Activated naive CD4-positive, alpha-beta T cell treated with Interleukin-2 at 50 U/mL for 16 hours (primary cell): Measurements from ENCODE around the gene IGFN1.
A peak's percentile ranks its signal among the peaks of the same experiment; 100 is the strongest.

Experiments used
- DNase-seq: peaks from one replicate; pipeline ENCODE4 v3.0.0-alpha.2; 2020

IGFN1 gene

DNA sequence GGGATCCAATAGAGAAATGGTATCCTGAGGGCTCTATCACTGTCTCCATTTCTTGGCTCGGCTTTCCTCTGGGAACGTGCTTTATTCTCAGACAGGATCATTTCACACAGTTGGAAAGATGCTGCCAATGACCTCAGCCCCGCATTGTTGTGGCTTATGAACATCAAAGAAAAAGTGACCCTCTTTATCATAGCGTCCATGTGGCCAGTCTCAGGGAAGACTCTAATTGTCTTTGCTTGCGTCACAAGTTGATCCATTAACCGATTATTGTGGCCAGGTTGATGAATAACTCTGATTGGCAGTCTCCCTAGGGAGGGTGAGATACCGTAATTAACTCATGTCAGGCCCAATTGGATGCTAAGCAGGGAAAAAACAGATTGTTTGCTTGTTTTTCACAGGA, 26.0 kb upstream of the IGFN1 start:
- DNase-seq: no peak

DNA sequence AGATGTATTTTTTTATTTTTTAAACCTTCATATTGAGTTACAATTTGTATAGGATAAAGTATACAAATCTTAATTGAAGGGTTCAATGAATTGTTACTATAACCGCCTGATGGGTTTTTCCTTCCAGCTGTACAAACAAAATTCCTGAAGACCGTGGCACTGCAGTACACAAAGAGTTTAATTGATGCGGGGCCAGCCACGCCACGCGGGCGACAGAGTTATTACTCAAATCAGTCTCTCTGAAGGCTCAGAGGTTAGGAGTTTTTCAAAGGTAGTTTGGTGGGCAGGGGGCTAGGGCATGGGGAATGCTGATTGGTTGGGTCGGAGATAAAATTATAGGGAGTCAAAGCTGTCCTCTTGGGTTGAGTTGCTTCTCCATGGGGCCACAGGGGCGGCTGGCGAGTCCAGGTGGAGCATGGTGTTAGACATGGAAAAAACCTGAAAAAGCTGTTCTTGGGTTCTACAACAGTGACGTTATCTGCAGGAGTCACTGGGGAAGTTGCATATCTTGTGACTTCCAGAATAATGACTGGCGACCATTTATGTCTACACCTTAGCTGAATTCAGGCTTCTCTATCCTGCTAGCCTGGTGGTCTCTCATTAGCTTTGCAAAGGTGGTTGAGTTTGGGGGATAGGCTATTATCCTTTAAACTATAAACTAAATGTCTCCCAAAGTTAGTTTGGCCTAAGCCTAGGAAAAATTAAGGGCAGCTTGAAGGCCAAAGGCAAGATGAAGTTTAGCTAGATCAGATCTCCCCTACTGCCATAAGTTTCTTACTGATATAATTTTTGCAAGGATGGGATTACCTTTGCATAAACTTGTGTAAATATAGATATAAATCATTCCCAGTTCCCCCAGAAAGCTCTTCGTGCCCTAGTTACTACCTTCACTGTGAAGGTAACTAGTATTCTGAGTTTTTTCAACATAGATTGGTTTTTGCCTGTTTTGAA, 23.3 kb upstream of the IGFN1 start:
- DNase-seq: no peak

GRCh38 chr1:201169203-201169602, 21.4 kb upstream of the IGFN1 start:
- no peak for DNase-seq

DNA sequence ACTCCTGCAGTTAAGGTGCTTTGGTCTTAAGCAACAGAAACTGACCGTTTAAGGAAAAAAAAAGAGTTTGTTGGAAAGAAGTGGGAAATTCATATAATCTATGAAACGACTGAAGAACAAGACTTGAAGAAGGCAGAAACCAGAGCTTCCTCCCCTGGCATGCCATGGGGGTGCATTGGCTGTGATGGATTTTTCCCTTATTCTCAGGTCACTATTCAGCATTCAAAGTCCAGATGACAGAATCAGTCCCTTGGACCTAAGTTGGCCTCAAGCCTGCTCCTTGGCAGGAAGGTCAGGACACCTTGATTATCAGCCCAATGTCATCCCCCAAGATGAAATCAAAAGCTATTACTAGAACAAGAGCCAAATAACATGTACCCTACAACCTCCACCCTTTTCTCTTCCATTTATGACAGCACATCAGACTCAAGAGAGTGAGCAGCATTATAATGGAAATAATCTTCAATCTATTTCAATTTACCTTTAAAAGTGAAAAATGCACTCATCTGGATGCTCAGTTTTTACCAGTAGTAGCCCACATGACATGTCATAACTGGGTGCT, 20.6 kb upstream of the IGFN1 start:
- no peak for DNase-seq

GRCh38 chr1:201170533-201171062, 20.0 kb upstream of the IGFN1 start:
- DNase-seq: peak; percentile 84

- peak; percentile 71 for DNase-seq
Measured at GRCh38 chr1:201171063-201172036, 19.3 kb upstream of the IGFN1 start.

- DNase-seq: no peak
Measured at GRCh38 chr1:201172326-201172725, 18.3 kb upstream of the IGFN1 start.

GRCh38 chr1:201172999-201173610, 17.5 kb upstream of the IGFN1 start:
- DNase-seq: no peak

DNA sequence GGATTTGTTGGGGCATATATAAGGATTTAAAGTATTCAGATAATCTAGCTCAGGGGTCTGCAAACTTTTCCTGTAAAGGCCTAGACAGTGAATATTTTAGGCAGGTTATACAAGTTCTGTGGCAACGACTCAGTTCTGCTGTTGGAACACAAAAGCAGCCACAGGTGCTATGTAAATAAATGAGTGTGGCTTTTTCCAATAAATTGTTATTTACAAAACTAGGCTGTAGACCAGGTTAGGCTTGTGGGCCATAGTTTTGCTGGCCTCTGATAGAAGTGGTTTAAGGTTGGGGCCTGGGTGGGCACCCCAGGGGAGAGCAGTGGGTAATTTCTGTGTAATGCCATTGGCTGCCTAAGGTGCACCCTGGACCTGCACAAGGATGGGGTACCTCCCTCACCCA, 16.9 kb upstream of the IGFN1 start:
- DNase-seq: no peak

DNA sequence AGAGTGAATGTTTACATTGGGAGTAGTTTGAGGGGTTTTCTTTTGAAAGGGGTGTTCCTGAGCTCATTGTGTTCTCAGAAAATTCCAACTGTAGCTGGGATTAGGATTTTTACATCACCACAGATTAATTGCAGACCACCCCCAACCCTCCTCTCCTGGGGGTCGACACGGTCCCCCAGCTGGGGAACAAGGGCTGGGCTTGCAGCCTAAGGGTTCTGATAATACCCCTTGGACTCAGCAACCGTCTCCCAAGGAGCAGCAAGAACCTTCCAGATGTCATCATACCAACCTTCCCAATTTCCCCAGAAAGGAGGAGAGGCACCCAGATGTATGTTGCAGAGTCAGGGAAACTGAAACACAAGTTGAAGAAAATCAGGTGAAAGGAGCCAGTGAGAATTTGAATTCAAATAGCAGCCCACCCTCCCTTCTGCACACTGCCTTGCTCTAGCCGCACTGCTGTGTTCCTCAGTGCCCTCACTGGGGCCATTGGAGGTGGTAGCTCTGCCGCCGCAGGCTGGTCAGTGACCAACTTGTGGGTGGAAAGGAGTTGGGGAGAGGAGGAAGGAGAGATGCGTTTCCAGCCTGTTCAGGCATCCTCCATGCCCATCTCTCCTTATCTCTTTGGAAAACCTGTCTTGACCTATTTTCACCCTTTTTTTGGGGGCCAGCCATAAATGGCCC, 14.7 kb upstream of the IGFN1 start:
- DNase-seq: no peak

- DNase-seq: no peak
Measured at GRCh38 chr1:201176940-201177339, 13.7 kb upstream of the IGFN1 start.

DNA sequence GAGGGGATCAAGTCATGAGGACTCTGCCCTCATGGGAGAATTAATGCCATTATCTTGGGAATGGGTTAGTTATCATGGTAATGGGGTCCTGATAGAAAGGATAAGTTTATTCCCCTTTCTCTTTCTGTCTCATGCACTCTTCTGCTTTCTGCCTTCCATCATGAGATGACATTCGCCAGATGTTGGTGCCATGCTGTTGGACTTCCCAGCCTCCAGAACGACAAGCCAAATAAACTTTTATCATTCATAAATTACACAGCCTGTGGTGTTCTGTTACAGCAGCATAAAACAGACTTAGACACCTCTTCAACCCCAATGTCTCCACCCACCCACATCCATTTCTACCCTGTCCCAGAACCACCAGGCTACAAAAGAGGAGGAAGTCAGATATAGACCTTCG, 11.9 kb upstream of the IGFN1 start:
- DNase-seq: no peak

GRCh38 chr1:201180141-201180540, 10.5 kb upstream of the IGFN1 start:
- no peak for DNase-seq

DNA sequence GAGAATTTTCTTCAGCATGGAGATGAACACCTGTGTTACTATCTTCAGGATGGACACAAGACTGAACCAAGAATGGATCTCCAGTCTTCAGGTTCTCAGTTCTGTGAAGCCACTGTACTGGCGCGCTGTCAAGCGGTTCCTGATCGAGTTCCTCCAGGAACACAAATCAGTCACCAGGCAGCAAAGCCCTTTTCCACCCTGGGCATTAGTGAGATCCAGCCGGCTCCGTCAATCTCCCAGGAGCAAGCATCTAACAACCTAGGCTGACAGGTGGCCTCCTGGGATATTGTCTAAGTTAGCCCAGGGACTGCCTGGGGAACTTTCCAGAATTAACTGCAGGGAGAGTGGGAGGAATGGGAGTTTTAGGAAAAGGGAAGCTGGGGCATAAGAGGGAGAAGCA, 9.7 kb upstream of the IGFN1 start:
- DNase-seq: no peak

DNA sequence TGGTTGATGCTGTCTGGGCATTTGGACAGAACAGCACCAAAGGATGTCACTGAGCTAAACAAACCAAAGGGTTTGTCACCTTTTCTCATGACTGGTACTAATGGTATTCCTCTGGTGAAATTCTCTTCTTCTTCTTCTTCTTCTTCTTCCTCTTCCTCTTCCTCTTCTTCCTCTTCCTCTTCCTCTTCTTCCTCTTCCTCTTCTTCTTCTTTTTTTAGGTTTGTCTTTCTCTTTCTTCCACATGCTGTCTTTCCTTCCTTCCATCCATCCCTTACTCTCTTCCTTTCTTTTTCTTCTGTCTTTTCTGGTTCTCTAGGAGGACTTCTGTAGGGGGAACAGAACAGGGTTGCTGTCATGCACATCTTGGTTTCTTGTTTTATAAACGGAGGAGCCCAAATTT, 9.3 kb upstream of the IGFN1 start:
- DNase-seq: no peak

DNA sequence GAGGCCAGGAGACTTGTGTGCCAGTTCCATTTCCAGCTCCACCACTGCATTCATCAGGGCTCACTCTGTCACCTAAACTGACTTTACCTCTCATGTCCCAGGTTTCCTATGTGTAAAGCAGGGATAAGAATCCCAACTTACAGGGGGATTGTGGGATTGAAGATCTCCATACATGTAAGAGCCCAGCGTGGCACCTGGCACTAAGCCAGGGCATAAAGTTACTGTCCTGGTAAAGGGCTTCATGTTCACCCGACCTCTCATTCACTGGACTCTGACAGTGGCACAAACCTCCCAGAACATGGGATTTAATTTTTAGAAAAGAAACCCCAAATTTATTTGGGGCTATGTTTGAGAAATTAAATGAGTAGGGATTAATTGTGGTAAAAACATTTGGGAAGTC, 8.9 kb upstream of the IGFN1 start:
- DNase-seq: no peak

- no peak for DNase-seq
Measured at GRCh38 chr1:201183209-201183608, 7.4 kb upstream of the IGFN1 start.

DNA sequence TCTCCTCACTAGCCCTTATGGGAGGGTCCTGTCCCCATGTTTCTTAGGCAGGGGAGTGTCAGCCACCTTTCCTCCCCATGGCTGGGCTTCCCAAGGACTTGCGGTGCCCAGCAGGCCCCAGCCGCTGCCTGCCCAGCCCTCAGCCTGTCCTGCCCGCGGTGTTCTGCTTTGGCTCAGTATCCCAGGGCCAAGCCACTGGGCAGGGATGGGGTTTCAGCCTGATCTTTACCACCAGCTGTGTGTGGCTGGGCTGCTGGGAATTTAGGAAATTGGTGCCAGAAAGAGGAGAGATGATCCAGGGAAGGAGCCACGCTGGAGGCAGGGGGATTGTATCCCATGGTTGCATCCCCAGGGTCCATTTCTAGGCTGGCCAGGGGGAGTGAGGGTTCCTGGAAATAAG, 6.9 kb upstream of the IGFN1 start:
- DNase-seq: no peak

DNA sequence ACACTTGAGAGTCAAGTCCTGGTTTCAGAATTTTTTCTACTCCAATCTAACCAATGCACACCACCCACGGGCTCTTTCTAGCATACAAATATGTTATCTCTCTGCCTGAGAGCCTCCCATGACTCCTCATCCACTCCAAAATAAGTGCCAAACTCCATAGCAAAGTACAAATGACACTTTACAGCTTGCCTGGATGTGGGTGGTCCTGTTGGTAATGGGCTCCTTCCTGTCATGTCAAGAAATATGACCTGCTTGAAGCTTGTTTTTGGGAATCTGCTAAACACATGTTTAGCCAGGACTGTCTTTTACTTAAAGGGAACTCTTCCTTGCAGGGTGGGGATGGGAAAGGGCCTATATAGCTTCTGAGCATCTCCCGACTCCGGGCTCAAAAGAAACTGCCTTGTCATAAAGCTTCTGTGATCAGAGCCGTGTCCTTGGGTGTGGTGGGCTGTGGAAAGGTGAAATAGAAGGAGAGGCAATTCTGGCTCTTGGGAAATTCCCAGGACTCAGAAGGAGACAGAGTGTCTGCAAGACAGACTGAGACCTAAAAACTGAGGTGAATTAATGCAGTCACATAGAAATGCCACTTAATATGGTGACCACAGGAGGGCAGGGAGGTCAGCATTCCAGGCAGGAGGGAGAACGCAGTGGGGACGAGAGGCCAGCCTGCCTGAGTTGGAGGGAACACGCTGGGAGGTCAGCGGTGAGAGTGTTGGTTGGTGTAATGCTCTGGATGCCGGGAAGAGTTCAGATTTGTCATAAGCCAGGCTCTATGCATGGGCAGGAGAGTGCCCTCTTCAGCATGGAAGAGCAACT, 6.1 kb upstream of the IGFN1 start:
- DNase-seq: no peak

GRCh38 chr1:201185123-201185453, 5.5 kb upstream of the IGFN1 start:
- DNase-seq: no peak

DNA sequence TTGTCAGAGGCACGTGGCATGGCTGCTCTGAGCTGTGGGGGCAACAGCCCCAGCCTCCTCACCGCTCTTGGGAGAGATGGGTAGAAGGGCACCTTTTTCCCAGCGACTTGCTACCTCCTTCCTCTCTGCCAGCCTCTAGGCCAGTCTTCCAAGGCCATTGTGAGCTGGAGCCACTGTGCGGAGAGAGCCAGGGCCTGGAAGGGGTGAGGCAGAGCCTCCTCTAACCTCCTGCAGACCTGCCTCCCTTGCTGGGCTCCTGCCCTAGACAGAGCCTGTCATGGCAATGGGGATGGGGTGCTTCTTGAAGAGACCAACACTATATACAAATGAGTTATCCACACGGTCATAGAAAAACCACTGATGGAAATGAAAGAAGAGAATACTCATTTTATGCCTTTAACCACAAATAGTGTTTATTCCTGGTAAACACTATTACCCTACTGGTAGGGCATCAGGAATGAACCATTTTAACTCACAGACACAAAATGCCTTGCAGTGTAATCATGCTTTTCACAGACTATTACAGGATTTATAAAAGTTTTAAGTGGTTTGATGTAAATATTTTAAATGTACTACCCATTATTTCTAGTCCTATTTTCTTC, 5.0 kb upstream of the IGFN1 start:
- no peak for DNase-seq
